HAP-1 (cell line): Measurements from ENCODE around the gene CACNA1C.

Experiments
- DNase-seq, 2 experiments: peaks; one replicate each; pipeline ENCODE4 v3.0.0-alpha.2; 2016 to 2020; ENCODE audit warnings: low spot score in 2 of 2
- H3K27me3 ChIP-seq: fragments of 250-450 bp; sonication (Bioruptor Pico); 2 replicates; pipeline ENCODE4 v1.5.1; 2020; ENCODE audit warnings: low read depth, mild to moderate bottlenecking, moderate library complexity
- H3K36me3 ChIP-seq: fragments of 250-450 bp; sonication (Bioruptor Pico); replicated peaks from 2 replicates; pipeline ENCODE4 v1.5.1; 2020; ENCODE audit warnings: mild to moderate bottlenecking
- H3K4me1 ChIP-seq: fragments of 250-450 bp; sonication (Bioruptor Pico); 2 replicates; pipeline ENCODE4 v1.5.1; 2020; ENCODE audit warnings: mild to moderate bottlenecking
- H3K4me3 ChIP-seq: fragments of 250-450 bp; sonication (Bioruptor Pico); 2 replicates; pipeline ENCODE4 v1.5.1; 2020; ENCODE audit warnings: mild to moderate bottlenecking, moderate library complexity
- H3K9me3 ChIP-seq: fragments of 250-450 bp; sonication (Bioruptor Pico); 2 replicates; pipeline ENCODE4 v1.5.1; 2020; ENCODE audit warnings: mild to moderate bottlenecking, moderate library complexity
- in situ Hi-C: fragments of 300-500 bp; cut with MboI; formaldehyde crosslinking; loops from 3 replicates; pipeline ENCODE4 v1.14.3; 2020; ENCODE audit warnings: low sequenced_read_pairs, inconsistent platforms, mixed read lengths

The CACNA1C gene

GRCh38 chr12:2627076-2627834 lies 574.5 kb downstream of the CACNA1C start:
- H3K4me3 ChIP-seq, result no peak overlapping the region
- H3K4me1 ChIP-seq, result no peaks in the 10 kb centered on the region
- in situ Hi-C loops, result no loop called here
- no peak for DNase-seq
- no peaks in the 10 kb centered on the region for H3K9me3 ChIP-seq
- H3K36me3 ChIP-seq, result no peaks in the 10 kb centered on the region
- H3K27me3 ChIP-seq, result peaks cover 33% of the 10 kb centered on the region

GRCh38 chr12:2627835-2628191 lies 575.0 kb downstream of the CACNA1C start:
- Histone ChIP-seq H3K27me3 (peaks cover 31% of the 10 kb centered on the region), H3K36me3 (no peaks in the 10 kb centered on the region), H3K4me1 (no peaks in the 10 kb centered on the region), H3K9me3 (no peaks in the 10 kb centered on the region), H3K4me3 (no peak overlapping the region)
- in situ Hi-C loops, result no loop called here
- no peak for DNase-seq

GRCh38 chr12:2628401-2628800 lies 575.6 kb downstream of the CACNA1C start:
- H3K9me3 ChIP-seq, result no peaks in the 10 kb centered on the region
- H3K4me1 ChIP-seq, result no peaks in the 10 kb centered on the region
- H3K4me3 ChIP-seq, result no peak overlapping the region
- no peak for DNase-seq
- in situ Hi-C loops, result no loop called here
- H3K27me3 ChIP-seq, result peaks cover 29% of the 10 kb centered on the region
- H3K36me3 ChIP-seq, result no peaks in the 10 kb centered on the region

DNA sequence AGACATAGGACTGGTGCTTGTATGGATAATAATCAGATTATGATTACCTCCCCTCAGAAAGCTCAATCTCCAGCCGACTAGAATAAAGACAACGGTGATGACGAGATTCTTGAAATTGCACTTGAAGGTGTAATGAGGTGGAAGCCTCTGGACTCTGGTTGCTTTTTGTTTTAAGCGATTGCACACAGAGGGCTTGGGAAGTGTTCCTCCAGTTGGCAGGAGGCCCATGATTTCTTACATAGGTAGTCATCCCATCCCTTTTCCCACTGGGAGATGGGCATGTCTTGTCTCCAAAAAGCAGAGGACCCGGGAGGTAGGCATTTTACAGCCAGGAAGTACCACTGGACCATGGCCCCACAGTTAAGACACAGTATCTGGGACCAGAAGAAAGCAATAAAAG lies 576.3 kb downstream of the CACNA1C start:
- H3K9me3 ChIP-seq, result no peaks in the 10 kb centered on the region
- H3K27me3 ChIP-seq, result peaks cover 29% of the 10 kb centered on the region
- no peak for DNase-seq
- no peaks in the 10 kb centered on the region for H3K36me3 ChIP-seq
- in situ Hi-C loops, result no loop called here
- H3K4me1 ChIP-seq, result no peaks in the 10 kb centered on the region
- H3K4me3 ChIP-seq, result no peak overlapping the region

GRCh38 chr12:2631653-2632350 lies 579.0 kb downstream of the CACNA1C start:
- H3K4me1 ChIP-seq, result no peaks in the 10 kb centered on the region
- no peak overlapping the region for H3K4me3 ChIP-seq
- no peaks in the 10 kb centered on the region for H3K36me3 ChIP-seq
- in situ Hi-C loops, result no loop called here
- DNase-seq, result no peak
- H3K9me3 ChIP-seq, result no peaks in the 10 kb centered on the region
- peaks cover 24% of the 10 kb centered on the region for H3K27me3 ChIP-seq

DNA sequence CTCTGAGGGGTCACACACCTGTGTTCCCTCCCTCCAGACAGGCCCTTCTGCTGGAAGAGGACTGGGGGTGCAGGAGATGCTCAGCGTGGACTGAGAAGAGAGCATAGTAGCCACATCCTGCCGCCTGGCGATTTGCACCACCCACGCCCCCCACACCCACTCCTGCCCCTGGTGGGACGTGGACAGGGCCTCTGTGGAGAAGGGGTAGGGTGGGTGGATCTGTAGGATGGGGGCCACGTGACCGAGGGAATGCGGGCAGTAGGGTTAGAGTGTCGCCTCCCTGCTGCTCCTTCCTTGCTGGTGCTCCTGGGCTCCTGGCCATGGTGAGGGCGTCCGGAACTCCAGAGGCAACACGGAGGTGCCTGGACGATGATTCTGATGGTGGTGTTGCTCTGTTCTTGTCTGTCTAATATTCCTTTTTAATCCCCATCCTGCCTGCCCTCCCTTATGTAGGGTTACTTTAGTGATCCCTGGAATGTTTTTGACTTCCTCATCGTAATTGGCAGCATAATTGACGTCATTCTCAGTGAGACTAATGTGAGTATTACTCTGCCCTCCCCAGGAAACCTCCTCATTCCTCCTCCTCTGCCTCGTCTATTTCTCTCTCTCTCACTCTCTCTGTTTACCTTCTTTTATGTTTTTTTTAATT lies 580.5 kb downstream of the CACNA1C start:
- no peak for DNase-seq
- Histone ChIP-seq H3K4me3 (no peak overlapping the region), H3K4me1 (no peaks in the 10 kb centered on the region)

DNA sequence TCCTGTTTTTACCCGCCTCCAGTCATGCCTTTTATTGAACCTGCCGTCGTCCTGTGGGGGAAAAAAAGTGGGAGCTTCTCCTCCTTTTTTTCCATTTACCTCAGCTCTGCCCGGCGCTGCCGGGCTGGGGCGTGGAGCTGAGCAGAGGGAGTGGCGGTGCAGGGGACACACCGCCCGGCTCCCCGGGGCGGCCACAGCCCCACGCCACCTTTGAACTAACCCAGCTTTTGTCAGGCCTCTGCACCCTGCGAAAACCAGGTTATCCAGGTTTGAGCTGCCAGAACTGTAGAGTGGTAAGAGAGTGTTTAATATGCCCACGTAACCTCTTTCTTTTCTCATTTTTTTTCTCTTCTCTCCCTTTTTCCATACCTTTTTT lies 581.0 kb downstream of the CACNA1C start:
- no peak for DNase-seq
- in situ Hi-C loops, result no loop called here
- Histone ChIP-seq H3K27me3 (peaks cover 15% of the 10 kb centered on the region), H3K36me3 (no peaks in the 10 kb centered on the region), H3K4me3 (no peak overlapping the region), H3K9me3 (no peaks in the 10 kb centered on the region), H3K4me1 (no peaks in the 10 kb centered on the region)

More for the DNA sequence above, 580.5 kb downstream of the CACNA1C start:
- no peaks in the 10 kb centered on the region for H3K9me3 ChIP-seq
- H3K36me3 ChIP-seq, result no peaks in the 10 kb centered on the region
- peaks cover 18% of the 10 kb centered on the region for H3K27me3 ChIP-seq
- in situ Hi-C loops, result no loop called here

GRCh38 chr12:2634471-2634870 lies 581.7 kb downstream of the CACNA1C start:
- no peak for DNase-seq
- Histone ChIP-seq H3K36me3 (no peaks in the 10 kb centered on the region), H3K9me3 (no peaks in the 10 kb centered on the region), H3K4me1 (no peaks in the 10 kb centered on the region), H3K27me3 (peaks cover 12% of the 10 kb centered on the region), H3K4me3 (no peak overlapping the region)
- in situ Hi-C loops, result no loop called here

DNA sequence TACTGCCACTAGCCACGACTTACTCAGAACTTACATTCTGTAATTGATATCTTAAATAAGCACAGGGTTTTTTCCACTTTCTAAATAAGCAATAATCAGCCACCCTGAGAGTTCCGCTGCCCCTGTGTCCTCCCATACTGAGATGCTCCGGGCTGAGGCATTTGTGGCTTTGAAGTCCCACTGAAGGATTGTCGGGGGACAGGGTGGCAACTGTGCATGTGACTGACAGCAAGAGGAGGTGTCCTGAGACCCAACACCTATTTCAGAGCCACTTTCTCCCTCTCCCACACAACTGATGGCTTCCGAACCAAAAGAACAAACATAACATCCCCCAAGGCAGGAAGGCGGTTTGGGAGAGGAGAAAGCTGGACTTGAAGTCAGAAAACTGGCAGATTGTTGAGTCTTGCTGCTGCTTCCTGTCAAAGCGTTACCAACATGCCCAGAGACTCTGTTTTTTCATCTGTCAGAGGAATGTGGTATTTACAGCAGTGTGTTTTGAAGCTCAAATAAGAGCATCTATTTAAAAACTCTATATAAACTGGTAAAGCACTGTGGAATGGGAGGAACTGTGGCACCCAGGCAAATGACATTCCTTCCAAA lies 584.1 kb downstream of the CACNA1C start:
- no peak overlapping the region for H3K4me3 ChIP-seq
- in situ Hi-C loops, result no loop called here
- H3K4me1 ChIP-seq, result no peaks in the 10 kb centered on the region
- H3K27me3 ChIP-seq, result peaks cover 4% of the 10 kb centered on the region; the same call in 1 of the 2 replicates
- no peak for DNase-seq
- H3K36me3 ChIP-seq, result no peaks in the 10 kb centered on the region
- no peaks in the 10 kb centered on the region for H3K9me3 ChIP-seq

- Histone ChIP-seq H3K9me3 (no peaks in the 10 kb centered on the region), H3K4me3 (no peak overlapping the region), H3K27me3 (no peaks in the 10 kb centered on the region; the same call in 1 of the 2 replicates), H3K4me1 (no peaks in the 10 kb centered on the region), H3K36me3 (no peaks in the 10 kb centered on the region)
- DNase-seq, result no peak
- in situ Hi-C loops, result no loop called here
These were observed 584.6 kb downstream of the CACNA1C start for GRCh38 chr12:2637371-2637770.

- no peak for DNase-seq
- in situ Hi-C loops, result no loop called here
These were observed 585.7 kb downstream of the CACNA1C start for GRCh38 chr12:2638273-2639019.

GRCh38 chr12:2639020-2639298 lies 586.2 kb downstream of the CACNA1C start:
- in situ Hi-C loops, result no loop called here
- H3K27me3 ChIP-seq, result peaks cover 6% of the 10 kb centered on the region; the same call in 1 of the 2 replicates

More at GRCh38 chr12:2638273-2639019, 585.7 kb downstream of the CACNA1C start:
- Histone ChIP-seq H3K4me3 (no peak overlapping the region), H3K9me3 (no peaks in the 10 kb centered on the region), H3K27me3 (peaks cover 2% of the 10 kb centered on the region), H3K36me3 (no peaks in the 10 kb centered on the region), H3K4me1 (no peaks in the 10 kb centered on the region)

GRCh38 chr12:2640281-2640680 lies 587.5 kb downstream of the CACNA1C start:
- Histone ChIP-seq H3K36me3 (no peaks in the 10 kb centered on the region), H3K27me3 (peaks cover 15% of the 10 kb centered on the region), H3K4me1 (no peaks in the 10 kb centered on the region), H3K4me3 (no peak overlapping the region), H3K9me3 (no peaks in the 10 kb centered on the region)
- in situ Hi-C loops, result no loop called here
- no peak for DNase-seq

More at GRCh38 chr12:2639020-2639298, 586.2 kb downstream of the CACNA1C start:
- Histone ChIP-seq H3K36me3 (no peaks in the 10 kb centered on the region), H3K4me1 (no peaks in the 10 kb centered on the region), H3K4me3 (no peak overlapping the region), H3K9me3 (no peaks in the 10 kb centered on the region)
- no peak for DNase-seq
